ENCODE measurements around the gene ABHD2.

DNA sequence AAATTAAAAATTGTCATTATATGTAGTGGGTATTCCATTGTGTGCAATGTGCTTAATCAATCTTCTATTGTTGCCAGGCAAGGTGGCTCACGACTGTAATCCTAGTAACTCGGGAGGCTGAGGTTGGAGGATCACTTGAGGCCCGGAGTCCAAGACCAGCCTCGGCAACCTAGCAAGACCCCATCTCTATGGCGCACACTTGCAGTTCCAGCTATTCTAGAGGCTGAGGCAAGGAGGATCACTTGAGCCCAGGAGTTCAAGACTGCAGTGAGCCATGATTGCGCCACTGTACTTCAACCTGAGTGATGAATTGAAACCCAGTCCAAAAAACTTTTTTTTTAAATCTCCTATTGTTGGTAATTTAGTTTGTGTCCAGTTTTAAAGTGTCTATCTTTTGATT, 33.4 kb upstream of the ABHD2 start:
- TF ChIP-seq, protein P1, sequence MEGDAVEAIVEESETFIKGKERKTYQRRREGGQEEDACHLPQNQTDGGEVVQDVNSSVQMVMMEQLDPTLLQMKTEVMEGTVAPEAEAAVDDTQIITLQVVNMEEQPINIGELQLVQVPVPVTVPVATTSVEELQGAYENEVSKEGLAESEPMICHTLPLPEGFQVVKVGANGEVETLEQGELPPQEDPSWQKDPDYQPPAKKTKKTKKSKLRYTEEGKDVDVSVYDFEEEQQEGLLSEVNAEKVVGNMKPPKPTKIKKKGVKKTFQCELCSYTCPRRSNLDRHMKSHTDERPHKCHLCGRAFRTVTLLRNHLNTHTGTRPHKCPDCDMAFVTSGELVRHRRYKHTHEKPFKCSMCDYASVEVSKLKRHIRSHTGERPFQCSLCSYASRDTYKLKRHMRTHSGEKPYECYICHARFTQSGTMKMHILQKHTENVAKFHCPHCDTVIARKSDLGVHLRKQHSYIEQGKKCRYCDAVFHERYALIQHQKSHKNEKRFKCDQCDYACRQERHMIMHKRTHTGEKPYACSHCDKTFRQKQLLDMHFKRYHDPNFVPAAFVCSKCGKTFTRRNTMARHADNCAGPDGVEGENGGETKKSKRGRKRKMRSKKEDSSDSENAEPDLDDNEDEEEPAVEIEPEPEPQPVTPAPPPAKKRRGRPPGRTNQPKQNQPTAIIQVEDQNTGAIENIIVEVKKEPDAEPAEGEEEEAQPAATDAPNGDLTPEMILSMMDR (conservative IDR thresholded peaks at IDR 0.05): no peak
- no peak for TF ChIP-seq EZH2 (IDR thresholded peaks at IDR 0.05; ENCODE audit: low read depth)
